Calu3 (cell line): Measurements from ENCODE around the gene GTF3C1. TPM values are rescaled to one million over a fixed set of nuclear protein-coding genes. Genes with fewer than 3 reads are reported as not detected.

ENCODE experiments used
- BruUV-seq: library from RNA; stranded (reverse); fragments of 400-500 nt; replicated peaks from 2 replicates; lab custom pipeline; 2021; lab: Mats Ljungman, UMichigan
- CTCF ChIA-PET: fragments of 300-600 bp; sonication (Branson Sonifier 250); formaldehyde crosslinking; loops from one replicate; lab custom pipeline; 2022; ENCODE audit warnings: antibody characterized with exemption; lab: Charles Lee
- DNase-seq: peaks from one replicate; pipeline ENCODE4 v3.0.0; 2022
- H3K27ac Mint-ChIP-seq: one replicate; pipeline ENCODE4 v1.8.0; 2022; ENCODE audit warnings: mixed read lengths; ENCODE audit not compliant: unreplicated experiment
- H3K27me3 Mint-ChIP-seq: one replicate; pipeline ENCODE4 v1.8.0; 2022; ENCODE audit warnings: mixed read lengths; ENCODE audit not compliant: unreplicated experiment
- H3K36me3 Mint-ChIP-seq: one replicate; pipeline ENCODE4 v1.8.0; 2022; ENCODE audit warnings: mild to moderate bottlenecking, moderate library complexity, mixed read lengths; ENCODE audit not compliant: insufficient read depth, unreplicated experiment
- H3K4me1 Mint-ChIP-seq: one replicate; pipeline ENCODE4 v1.8.0; 2022; ENCODE audit warnings: mild to moderate bottlenecking, low read depth, mixed read lengths; ENCODE audit not compliant: unreplicated experiment
- H3K4me3 Mint-ChIP-seq: one replicate; pipeline ENCODE4 v1.8.0; 2022; ENCODE audit warnings: mild to moderate bottlenecking, low read depth, moderate library complexity, mixed read lengths; ENCODE audit not compliant: unreplicated experiment
- H3K9me3 Mint-ChIP-seq: one replicate; pipeline ENCODE4 v1.8.0; 2022; ENCODE audit warnings: low read depth, mixed read lengths; ENCODE audit not compliant: unreplicated experiment
- intact Hi-C: fragments of 100-400 bp; cut with micrococcal nuclease; formaldehyde crosslinking; loops from one replicate; pipeline ENCODE4 v1.10.0; 2022; ENCODE audit not compliant: unreplicated experiment
- total RNA-seq: library from RNA; stranded (reverse); gene quantifications from 2 replicates; pipeline ENCODE4 v1.2.3, GENCODE V29; 2022
- TF ChIP-seq, protein P1 (sequence below): fragments of 200-600 bp; IDR thresholded peaks from one replicate; pipeline ENCODE4 v1.8.0; 2022; ENCODE audit warnings: antibody characterized with exemption; ENCODE audit not compliant: unreplicated experiment

Gene GTF3C1
- total RNA-seq, 1 experiment from 2014 or later = 90.9 TPM

DNA sequence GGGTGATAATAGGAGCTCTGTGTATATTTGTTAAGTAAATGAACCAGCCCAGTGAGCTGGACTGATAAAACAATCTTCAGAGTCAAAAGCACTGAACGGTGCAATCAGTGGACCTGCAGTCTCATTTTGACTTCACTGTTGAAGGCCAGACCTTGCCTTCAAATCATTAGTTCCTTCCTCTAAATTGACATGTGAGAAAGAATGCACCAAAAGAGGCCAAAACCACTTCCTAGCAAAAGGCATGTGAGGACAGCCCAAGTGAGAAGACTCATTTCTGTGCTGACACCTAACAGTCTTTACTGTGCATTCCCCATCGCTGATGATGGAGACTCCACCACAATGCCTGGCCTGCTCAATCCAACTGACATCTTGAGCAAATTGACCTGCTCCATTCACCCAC is 10.6 kb downstream of the GTF3C1 start:
- no peaks in the 10 kb centered on the region for H3K9me3 Mint-ChIP-seq
- H3K4me3 Mint-ChIP-seq = no peak overlapping the region
- intact Hi-C loops = no loop called here
- CTCF ChIA-PET = no interaction called here
- H3K27me3 Mint-ChIP-seq = no peaks in the 10 kb centered on the region
- H3K36me3 Mint-ChIP-seq = peaks cover 40% of the 10 kb centered on the region
- TF ChIP-seq, protein P1, sequence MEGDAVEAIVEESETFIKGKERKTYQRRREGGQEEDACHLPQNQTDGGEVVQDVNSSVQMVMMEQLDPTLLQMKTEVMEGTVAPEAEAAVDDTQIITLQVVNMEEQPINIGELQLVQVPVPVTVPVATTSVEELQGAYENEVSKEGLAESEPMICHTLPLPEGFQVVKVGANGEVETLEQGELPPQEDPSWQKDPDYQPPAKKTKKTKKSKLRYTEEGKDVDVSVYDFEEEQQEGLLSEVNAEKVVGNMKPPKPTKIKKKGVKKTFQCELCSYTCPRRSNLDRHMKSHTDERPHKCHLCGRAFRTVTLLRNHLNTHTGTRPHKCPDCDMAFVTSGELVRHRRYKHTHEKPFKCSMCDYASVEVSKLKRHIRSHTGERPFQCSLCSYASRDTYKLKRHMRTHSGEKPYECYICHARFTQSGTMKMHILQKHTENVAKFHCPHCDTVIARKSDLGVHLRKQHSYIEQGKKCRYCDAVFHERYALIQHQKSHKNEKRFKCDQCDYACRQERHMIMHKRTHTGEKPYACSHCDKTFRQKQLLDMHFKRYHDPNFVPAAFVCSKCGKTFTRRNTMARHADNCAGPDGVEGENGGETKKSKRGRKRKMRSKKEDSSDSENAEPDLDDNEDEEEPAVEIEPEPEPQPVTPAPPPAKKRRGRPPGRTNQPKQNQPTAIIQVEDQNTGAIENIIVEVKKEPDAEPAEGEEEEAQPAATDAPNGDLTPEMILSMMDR = no peak
- H3K4me1 Mint-ChIP-seq = no peaks in the 10 kb centered on the region
- DNase-seq = no peak
- H3K27ac Mint-ChIP-seq = no peak overlapping the region
- no TSS peak for BruUV-seq

DNA sequence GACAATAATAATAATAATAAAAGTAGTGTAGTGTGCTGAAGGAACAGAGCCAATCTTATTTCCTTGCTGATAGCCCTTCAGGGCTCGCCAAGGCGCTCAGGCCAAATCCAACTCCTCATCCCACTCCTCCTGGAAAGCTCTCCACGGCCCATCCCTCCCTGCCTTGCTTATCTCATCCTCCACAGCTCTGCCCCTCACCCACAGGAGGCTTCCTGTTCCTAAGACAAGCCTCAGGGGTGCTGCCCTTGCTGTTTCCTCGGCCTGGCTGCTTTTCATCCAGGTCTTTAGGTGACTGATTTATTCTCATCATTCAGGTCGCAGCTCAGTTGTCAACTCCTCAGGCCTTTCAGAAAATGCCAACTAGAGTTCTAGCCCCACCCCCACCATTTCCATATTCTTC is 11.2 kb downstream of the GTF3C1 start:
- Mint-ChIP-seq H3K4me3 (no peak overlapping the region), H3K27ac (no peak overlapping the region), H3K27me3 (no peaks in the 10 kb centered on the region), H3K36me3 (peaks cover 40% of the 10 kb centered on the region), H3K4me1 (no peaks in the 10 kb centered on the region), H3K9me3 (no peaks in the 10 kb centered on the region)
- CTCF ChIA-PET = no interaction called here
- BruUV-seq = no TSS peak
- DNase-seq = no peak
- intact Hi-C loops = no loop called here
- TF ChIP-seq, protein P1 = no peak

DNA sequence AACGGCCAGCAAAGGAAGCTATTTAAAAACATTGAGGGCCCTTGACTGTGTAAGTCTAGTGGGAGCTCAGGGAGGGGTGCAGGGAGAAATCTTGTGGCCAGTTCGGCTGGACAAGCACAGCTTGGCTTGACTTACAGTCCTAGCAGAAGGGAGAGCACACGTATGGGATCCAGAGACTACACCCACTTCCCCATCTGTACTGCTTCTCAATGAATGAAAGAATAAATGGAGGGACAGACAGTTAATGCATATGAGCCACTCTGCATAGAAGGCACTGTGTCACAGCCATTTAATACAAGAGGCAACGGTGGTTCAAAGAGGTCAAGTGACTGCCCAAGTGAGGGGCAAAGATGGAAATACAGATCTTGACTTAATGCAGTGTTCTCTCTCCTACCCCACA is 15.5 kb downstream of the GTF3C1 start:
- intact Hi-C loops = no loop called here
- Mint-ChIP-seq H3K36me3 (peaks cover 55% of the 10 kb centered on the region), H3K27me3 (no peaks in the 10 kb centered on the region), H3K4me1 (no peaks in the 10 kb centered on the region), H3K4me3 (no peak overlapping the region), H3K9me3 (no peaks in the 10 kb centered on the region), H3K27ac (no peak overlapping the region)
- CTCF ChIA-PET = no interaction called here
- TF ChIP-seq, protein P1 = no peak
- no TSS peak for BruUV-seq
- no peak for DNase-seq

DNA sequence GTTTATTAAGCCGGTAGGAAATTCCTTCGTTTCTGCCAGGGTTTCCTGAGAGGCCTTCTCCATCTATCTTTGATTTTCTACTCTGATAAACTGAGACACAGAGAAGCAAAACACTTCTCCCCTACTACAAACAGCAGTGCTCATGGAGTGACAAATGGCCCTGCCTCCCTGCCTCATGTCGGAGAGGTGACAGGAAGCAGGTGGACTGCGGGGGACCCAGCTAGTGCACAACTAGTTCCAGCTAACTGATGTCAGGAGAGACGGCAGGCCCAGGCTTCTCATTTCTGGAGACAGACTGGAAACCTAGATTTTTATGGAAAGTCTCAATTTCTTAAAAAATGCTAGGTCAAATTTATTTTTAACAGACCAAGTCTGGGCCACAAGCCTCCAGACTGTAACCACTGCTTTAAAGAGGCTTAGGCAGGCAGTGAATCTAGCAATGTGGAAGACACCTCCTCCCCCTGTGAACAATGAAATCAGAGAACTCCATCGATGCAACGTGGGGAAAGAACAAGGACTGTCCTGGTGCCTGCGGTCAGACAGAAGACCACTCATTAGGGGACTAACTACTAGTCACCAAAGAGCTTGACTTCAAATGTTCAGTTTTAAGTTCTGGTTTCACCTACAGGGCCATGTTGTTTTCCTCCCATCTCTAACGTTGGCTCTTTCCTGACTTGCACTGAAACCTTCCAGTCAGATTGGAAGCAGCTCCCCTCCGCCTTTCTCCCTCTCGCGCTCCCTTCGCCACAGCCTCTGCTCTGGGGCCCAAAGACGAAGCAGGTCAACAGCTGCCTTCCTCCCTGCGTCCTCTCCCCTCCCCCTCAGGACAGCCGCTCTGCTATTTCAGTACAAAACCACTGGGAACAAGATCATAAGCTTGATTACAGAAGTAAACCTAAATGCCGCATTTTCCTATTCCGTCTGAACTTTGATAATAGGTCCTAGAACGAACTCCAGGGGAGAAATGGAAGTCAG is 17.6 kb downstream of the GTF3C1 start:
- TF ChIP-seq, protein P1 = no peak
- DNase-seq = no peak
- no TSS peak for BruUV-seq
- Mint-ChIP-seq H3K27ac (no peak overlapping the region), H3K9me3 (no peaks in the 10 kb centered on the region), H3K27me3 (no peaks in the 10 kb centered on the region), H3K4me1 (no peaks in the 10 kb centered on the region), H3K36me3 (peaks cover 62% of the 10 kb centered on the region), H3K4me3 (no peak overlapping the region)
- intact Hi-C loops = no loop called here
- CTCF ChIA-PET = interaction anchor here (1.7 kb wide), 1 partner anchor 15 kb away, joined by 5 read pairs; no protein-coding TSS in a partner anchor
